Neural progenitor cell (in vitro differentiated cells): ENCODE results near the gene PNMA8A. TPM values are rescaled to one million over a fixed set of nuclear protein-coding genes. Genes with fewer than 3 reads are reported as not detected.

Source experiments
- DNase-seq: peaks from one replicate; pipeline ENCODE4 v3.0.0-alpha.2; 2016; ENCODE audit warnings: low spot score
- H2AFZ ChIP-seq: fragments of 200-600 bp; sonication (generic); replicated peaks from 2 replicates; pipeline ENCODE4 v1.6.1; 2016; ENCODE audit warnings: antibody characterized with exemption
- H3F3A ChIP-seq: fragments of 200-600 bp; sonication (generic); 2 replicates; pipeline ENCODE4 v1.6.1; 2016; ENCODE audit warnings: antibody characterized with exemption, low read depth
- H3K27ac ChIP-seq: fragments of 200-600 bp; sonication (generic); 2 replicates; pipeline ENCODE4 v1.5.1; 2016; ENCODE audit warnings: mild to moderate bottlenecking
- H3K27me3 ChIP-seq: fragments of 200-600 bp; sonication (generic); 2 replicates; pipeline ENCODE4 v1.6.1; 2016; ENCODE audit warnings: mild to moderate bottlenecking, moderate library complexity
- H3K36me3 ChIP-seq: fragments of 200-600 bp; sonication (generic); 2 replicates; pipeline ENCODE4 v1.5.1; 2016
- H3K4me1 ChIP-seq: fragments of 200-600 bp; sonication (generic); 2 replicates; pipeline ENCODE4 v1.6.1; 2016; ENCODE audit warnings: mixed run types
- H3K4me2 ChIP-seq: fragments of 200-600 bp; sonication (generic); 2 replicates; pipeline ENCODE4 v1.6.1; 2016
- H3K4me3 ChIP-seq: fragments of 200-600 bp; sonication (generic); 2 replicates; pipeline ENCODE4 v1.5.1; 2016
- H3K79me2 ChIP-seq: fragments of 200-600 bp; sonication (generic); 2 replicates; pipeline ENCODE4 v1.6.1; 2016; ENCODE audit warnings: low read depth
- H3K9ac ChIP-seq: fragments of 200-600 bp; sonication (generic); 2 replicates; pipeline ENCODE4 v1.6.1; 2016
- H3K9me3 ChIP-seq: fragments of 200-600 bp; sonication (generic); 2 replicates; pipeline ENCODE4 v1.5.1; 2016; ENCODE audit warnings: low read depth
- H4K20me1 ChIP-seq: fragments of 200-600 bp; sonication (generic); 2 replicates; pipeline ENCODE4 v1.6.1; 2016; ENCODE audit warnings: low read depth
- H3K27ac Mint-ChIP-seq: 3 replicates; pipeline ENCODE4 v1.8.0; 2021; ENCODE audit warnings: mixed read lengths
- H3K27me3 Mint-ChIP-seq: 2 replicates; pipeline ENCODE4 v1.8.0; 2022; ENCODE audit warnings: low read depth, mild to moderate bottlenecking, inconsistent platforms, moderate library complexity, mixed read lengths; ENCODE audit not compliant: insufficient read depth
- H3K36me3 Mint-ChIP-seq: 3 replicates; pipeline ENCODE4 v1.8.0; 2021; ENCODE audit warnings: mixed read lengths
- H3K4me1 Mint-ChIP-seq: 3 replicates; pipeline ENCODE4 v1.8.0; 2021; ENCODE audit warnings: mixed read lengths
- H3K4me3 Mint-ChIP-seq: 3 replicates; pipeline ENCODE4 v1.8.0; 2021; ENCODE audit warnings: mild to moderate bottlenecking, moderate library complexity, mixed read lengths
- H3K9me3 Mint-ChIP-seq: 3 replicates; pipeline ENCODE4 v1.8.0; 2020; ENCODE audit warnings: mixed read lengths
- EZH2 ChIP-seq: fragments of 200-600 bp; sonication (generic); IDR thresholded peaks from 2 replicates; pipeline ENCODE4 v1.6.1; 2017; ENCODE audit warnings: antibody characterized with exemption, mild to moderate bottlenecking, moderate library complexity
- EZH2phosphoT487 ChIP-seq: fragments of 200-600 bp; sonication (generic); IDR thresholded peaks from 2 replicates; pipeline ENCODE4 v1.6.1; 2017; ENCODE audit warnings: antibody characterized with exemption
- total RNA-seq: library from RNA; depleted of rRNA; stranded (reverse); fragments of >200 nt; gene quantifications from 2 replicates; pipeline ENCODE4 v1.2.3, GENCODE V29; 2015; ENCODE audit warnings: low replicate concordance
- TF ChIP-seq, protein P1 (sequence below): fragments of 200-600 bp; sonication (generic); IDR thresholded peaks from 2 replicates; pipeline ENCODE4 v1.5.1; 2017; ENCODE audit warnings: antibody characterized with exemption, mild to moderate bottlenecking

PNMA8A gene
- total RNA-seq, 1 donor from 2014 or later = 43.9 TPM

DNA sequence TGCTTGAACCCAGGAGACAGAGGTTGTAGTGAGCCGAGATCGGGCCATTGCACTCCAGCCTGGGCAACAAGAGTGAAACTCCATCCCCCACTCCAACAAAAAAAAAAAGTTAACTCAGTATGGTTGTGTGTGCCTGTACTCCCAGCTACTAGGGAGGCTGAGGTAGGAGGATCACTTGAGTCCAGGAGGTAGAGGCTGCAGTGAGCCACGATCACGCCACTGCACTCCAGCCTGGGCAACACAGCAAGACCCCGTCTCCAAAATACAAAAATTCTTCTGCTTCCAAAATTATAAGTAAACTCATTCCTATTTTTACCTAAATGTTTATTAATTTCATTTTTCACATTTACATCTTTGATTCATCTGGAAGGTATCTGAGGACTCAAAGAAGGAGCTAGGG lies 14.4 kb downstream of the PNMA8A start:
- no peak overlapping the region for H3K4me2 ChIP-seq
- H3K27ac ChIP-seq = no peak overlapping the region
- H3K9ac ChIP-seq = no peak overlapping the region
- no peaks in the 10 kb centered on the region for H4K20me1 ChIP-seq
- H3F3A ChIP-seq = no peaks in the 10 kb centered on the region
- Mint-ChIP-seq H3K4me1 (peaks cover 5% of the 10 kb centered on the region), H3K27me3 (peaks cover 2% of the 10 kb centered on the region), H3K4me3 (no peak overlapping the region), H3K27ac (no peak overlapping the region), H3K9me3 (no peaks in the 10 kb centered on the region), H3K36me3 (no peaks in the 10 kb centered on the region)
- DNase-seq = no peak
- no peaks in the 10 kb centered on the region for H3K27me3 ChIP-seq
- no peak for TF ChIP-seq EZH2phosphoT487
- no peak for TF ChIP-seq EZH2
- TF ChIP-seq, protein P1, sequence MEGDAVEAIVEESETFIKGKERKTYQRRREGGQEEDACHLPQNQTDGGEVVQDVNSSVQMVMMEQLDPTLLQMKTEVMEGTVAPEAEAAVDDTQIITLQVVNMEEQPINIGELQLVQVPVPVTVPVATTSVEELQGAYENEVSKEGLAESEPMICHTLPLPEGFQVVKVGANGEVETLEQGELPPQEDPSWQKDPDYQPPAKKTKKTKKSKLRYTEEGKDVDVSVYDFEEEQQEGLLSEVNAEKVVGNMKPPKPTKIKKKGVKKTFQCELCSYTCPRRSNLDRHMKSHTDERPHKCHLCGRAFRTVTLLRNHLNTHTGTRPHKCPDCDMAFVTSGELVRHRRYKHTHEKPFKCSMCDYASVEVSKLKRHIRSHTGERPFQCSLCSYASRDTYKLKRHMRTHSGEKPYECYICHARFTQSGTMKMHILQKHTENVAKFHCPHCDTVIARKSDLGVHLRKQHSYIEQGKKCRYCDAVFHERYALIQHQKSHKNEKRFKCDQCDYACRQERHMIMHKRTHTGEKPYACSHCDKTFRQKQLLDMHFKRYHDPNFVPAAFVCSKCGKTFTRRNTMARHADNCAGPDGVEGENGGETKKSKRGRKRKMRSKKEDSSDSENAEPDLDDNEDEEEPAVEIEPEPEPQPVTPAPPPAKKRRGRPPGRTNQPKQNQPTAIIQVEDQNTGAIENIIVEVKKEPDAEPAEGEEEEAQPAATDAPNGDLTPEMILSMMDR = no peak
- H3K36me3 ChIP-seq = no peaks in the 10 kb centered on the region
- no peak overlapping the region for H3K4me3 ChIP-seq
- no peaks in the 10 kb centered on the region for H3K9me3 ChIP-seq
- no peak overlapping the region for H2AFZ ChIP-seq
- no peaks in the 10 kb centered on the region for H3K4me1 ChIP-seq
- no peaks in the 10 kb centered on the region for H3K79me2 ChIP-seq

DNA sequence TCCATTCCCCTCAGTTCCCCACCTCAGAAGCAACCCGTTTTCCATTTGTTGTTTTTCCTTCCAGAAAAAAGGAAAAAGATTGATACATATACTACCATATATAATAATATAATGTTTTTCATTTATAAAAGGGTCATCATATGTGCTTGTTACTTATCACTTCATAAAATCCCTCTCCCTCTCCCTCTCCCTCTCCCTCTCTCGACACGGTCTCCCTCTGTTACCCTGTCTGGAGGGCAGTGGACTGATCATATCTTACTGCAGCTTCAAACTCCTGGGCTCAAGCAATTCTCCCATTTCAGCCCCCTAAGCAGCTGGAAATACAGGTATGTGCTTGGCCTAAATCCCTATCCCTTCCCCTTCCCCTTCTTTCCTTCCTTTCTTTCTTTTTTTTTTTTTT lies 17.1 kb downstream of the PNMA8A start:
- Histone ChIP-seq H2AFZ (no peak overlapping the region), H3K4me1 (no peaks in the 10 kb centered on the region), H3K4me3 (no peak overlapping the region), H3K4me2 (no peak overlapping the region), H3K27ac (no peak overlapping the region), H4K20me1 (no peaks in the 10 kb centered on the region), H3K9me3 (no peaks in the 10 kb centered on the region), H3K36me3 (no peaks in the 10 kb centered on the region), H3K79me2 (no peaks in the 10 kb centered on the region), H3K9ac (no peak overlapping the region), H3K27me3 (no peaks in the 10 kb centered on the region), H3F3A (no peaks in the 10 kb centered on the region)
- Mint-ChIP-seq H3K27me3 (peaks cover 7% of the 10 kb centered on the region), H3K4me3 (peak overlapping the region; percentile 33), H3K27ac (no peak overlapping the region), H3K4me1 (no peaks in the 10 kb centered on the region), H3K36me3 (peaks cover 5% of the 10 kb centered on the region), H3K9me3 (peaks cover 6% of the 10 kb centered on the region)
- DNase-seq = no peak
- TF ChIP-seq EZH2 (no peak), EZH2phosphoT487 (no peak)
- TF ChIP-seq, protein P1 = no peak

DNA sequence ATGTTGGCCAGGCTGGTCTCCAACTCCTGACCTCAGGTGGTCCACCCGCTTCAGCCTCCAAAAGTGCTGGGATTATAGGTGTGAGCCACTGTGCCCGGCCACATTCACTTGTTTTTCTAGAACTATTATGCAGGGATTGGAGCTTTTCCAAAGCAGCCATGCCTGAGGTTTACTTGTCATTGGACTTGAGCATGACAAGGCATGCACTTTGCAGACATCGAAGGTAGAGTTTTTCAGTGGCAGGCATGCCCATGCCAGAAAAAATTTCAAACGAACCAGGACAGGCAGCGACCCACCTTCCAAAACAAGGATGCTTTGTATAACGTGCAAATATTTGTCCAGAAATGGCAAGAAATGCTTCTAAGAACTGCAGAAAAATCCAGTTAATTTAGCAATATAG lies 17.7 kb downstream of the PNMA8A start:
- no peaks in the 10 kb centered on the region for H3K79me2 ChIP-seq
- H3K36me3 Mint-ChIP-seq = peaks cover 6% of the 10 kb centered on the region
- H3K9me3 ChIP-seq = no peaks in the 10 kb centered on the region
- H3K36me3 ChIP-seq = no peaks in the 10 kb centered on the region
- peaks cover 7% of the 10 kb centered on the region for H3K27me3 Mint-ChIP-seq
- DNase-seq = no peak
- H3F3A ChIP-seq = no peaks in the 10 kb centered on the region
- H3K4me3 Mint-ChIP-seq = no peak overlapping the region
- H3K9me3 Mint-ChIP-seq = peaks cover 8% of the 10 kb centered on the region
- no peak overlapping the region for H3K4me2 ChIP-seq
- no peak overlapping the region for H2AFZ ChIP-seq
- TF ChIP-seq EZH2 (no peak), EZH2phosphoT487 (no peak)
- TF ChIP-seq, protein P1 = no peak
- no peak overlapping the region for H3K27ac Mint-ChIP-seq
- no peak overlapping the region for H3K4me3 ChIP-seq
- H3K4me1 ChIP-seq = no peaks in the 10 kb centered on the region
- H3K27ac ChIP-seq = no peak overlapping the region
- no peaks in the 10 kb centered on the region for H3K4me1 Mint-ChIP-seq
- no peak overlapping the region for H3K9ac ChIP-seq
- H3K27me3 ChIP-seq = no peaks in the 10 kb centered on the region
- no peaks in the 10 kb centered on the region for H4K20me1 ChIP-seq
